ENCODE results near the gene ERH.

ERH gene

DNA sequence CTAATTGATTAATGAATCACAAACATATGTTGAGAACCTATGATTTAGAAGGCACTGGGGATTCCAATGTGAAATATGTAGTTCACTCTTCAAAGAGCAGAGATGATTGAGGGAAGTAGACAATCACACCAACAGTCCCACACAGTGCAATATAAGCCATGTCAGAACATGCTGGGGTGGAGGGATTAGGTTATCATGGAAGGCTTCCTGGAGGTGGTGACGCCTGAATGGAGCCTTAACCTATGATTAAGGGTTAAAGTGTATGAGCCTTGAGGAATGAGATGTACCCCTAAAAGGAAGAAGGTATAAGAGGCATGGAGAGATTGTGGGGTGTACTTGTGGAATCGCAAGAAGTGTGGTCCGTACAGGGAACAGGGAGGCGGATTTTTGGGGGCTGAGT, 31.3 kb downstream of the ERH start:
- TF ChIP-seq, protein P1, sequence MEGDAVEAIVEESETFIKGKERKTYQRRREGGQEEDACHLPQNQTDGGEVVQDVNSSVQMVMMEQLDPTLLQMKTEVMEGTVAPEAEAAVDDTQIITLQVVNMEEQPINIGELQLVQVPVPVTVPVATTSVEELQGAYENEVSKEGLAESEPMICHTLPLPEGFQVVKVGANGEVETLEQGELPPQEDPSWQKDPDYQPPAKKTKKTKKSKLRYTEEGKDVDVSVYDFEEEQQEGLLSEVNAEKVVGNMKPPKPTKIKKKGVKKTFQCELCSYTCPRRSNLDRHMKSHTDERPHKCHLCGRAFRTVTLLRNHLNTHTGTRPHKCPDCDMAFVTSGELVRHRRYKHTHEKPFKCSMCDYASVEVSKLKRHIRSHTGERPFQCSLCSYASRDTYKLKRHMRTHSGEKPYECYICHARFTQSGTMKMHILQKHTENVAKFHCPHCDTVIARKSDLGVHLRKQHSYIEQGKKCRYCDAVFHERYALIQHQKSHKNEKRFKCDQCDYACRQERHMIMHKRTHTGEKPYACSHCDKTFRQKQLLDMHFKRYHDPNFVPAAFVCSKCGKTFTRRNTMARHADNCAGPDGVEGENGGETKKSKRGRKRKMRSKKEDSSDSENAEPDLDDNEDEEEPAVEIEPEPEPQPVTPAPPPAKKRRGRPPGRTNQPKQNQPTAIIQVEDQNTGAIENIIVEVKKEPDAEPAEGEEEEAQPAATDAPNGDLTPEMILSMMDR (IDR thresholded peaks at IDR 0.05; ENCODE audit: low read depth, low read length): no peak
- DNase-seq (ENCODE audit: low read depth in 2 of 2): no peak
- H3K4me3 ChIP-seq (replicated peaks in 1 of 2; ENCODE audit: low read depth in 2 of 2, low read length in 2 of 2): no peak overlapping the region

DNA sequence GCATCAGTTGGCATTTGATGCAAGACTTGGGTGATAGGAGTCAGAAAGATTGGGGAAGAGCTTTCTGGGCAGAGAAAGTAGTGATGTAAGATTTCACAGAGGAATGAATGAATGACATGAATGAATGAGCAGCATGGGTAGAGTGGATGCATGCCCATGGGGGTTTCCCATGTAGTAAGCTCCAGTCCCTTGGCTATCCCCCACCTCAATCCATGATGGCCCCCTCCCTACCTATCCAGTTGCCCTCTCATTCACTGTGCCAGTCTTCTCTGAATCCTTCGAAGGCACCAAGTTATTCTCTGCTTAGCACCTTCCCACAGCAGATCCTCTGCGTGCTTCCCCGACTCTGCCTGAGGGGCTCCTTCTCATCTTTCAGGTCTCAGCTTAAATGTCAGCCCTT, 32.0 kb downstream of the ERH start:
- DNase-seq (ENCODE audit: low read depth in 2 of 2): no peak
- H3K4me3 ChIP-seq (replicated peaks in 1 of 2; ENCODE audit: low read depth in 2 of 2, low read length in 2 of 2): no peak overlapping the region
- TF ChIP-seq, protein P1 (IDR thresholded peaks at IDR 0.05; ENCODE audit: low read depth, low read length): no peak

DNA sequence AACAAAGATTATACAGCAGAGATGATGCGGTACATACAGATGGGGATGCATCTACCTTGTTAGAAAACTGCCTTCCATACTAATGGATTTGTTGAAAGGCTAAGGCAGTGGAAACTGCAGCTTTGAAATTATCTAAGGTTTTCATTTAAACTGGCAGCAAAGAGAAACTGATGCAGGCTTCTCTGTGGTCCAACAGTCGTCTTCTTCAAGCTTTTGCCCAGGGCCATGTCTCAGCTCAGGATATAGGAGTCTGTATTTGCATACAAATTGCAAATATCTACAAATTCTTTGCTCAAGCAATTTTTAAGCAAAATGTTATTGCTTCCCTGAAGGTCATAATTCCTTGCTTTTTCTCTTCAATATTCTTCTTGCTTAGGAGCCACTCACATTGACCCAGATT, 33.7 kb downstream of the ERH start:
- DNase-seq (ENCODE audit: low read depth in 2 of 2): no peak
- TF ChIP-seq, protein P1 (IDR thresholded peaks at IDR 0.05; ENCODE audit: low read depth, low read length): no peak
- no peak overlapping the region for H3K4me3 ChIP-seq (replicated peaks in 1 of 2; ENCODE audit: low read depth in 2 of 2, low read length in 2 of 2)

DNA sequence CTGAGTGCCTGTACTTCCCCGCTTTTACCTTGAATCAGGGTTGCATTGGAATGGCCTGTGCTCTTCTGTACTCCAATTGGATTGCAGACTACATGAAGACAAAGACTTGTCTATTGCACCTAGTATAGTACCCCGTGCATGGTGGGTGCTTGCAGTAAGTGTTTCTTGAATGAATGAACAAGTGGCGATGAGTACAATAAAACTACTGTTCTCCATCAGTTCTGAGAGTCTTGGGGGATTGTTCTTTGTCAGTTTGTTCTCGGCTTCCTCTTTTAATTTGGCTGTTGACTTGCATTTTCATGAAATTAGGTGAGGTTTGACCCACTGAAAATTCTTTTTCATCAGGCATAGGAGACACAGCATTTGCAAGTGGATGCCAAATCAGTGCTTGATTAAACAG, 34.1 kb downstream of the ERH start:
- H3K4me3 ChIP-seq (replicated peaks in 1 of 2; ENCODE audit: low read depth in 2 of 2, low read length in 2 of 2): no peak overlapping the region
- DNase-seq (ENCODE audit: low read depth in 2 of 2): no peak
- TF ChIP-seq, protein P1 (IDR thresholded peaks at IDR 0.05; ENCODE audit: low read depth, low read length): no peak

DNA sequence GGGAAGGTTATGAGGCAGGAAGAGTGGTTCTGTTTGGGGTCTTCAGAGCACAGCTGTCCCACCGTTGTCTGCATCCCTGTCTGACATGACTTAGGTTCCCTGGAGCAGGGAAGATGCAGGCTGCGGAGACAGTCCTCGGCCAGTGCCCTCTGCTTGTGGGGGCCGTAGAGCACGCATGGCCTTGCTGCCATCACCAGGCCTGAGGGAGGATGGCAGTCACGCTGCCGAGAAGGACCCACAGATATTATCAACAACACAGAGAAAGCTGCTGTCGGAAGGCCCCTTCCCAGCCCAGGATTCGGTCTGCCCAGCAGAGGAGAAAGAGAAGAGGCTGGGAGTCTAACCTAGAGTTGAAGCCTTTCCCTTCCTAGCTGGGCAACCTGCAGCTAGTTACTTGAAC, 35.0 kb downstream of the ERH start:
- TF ChIP-seq, protein P1 (IDR thresholded peaks at IDR 0.05; ENCODE audit: low read depth, low read length): peak; percentile 67
- H3K4me3 ChIP-seq (replicated peaks in 1 of 2; ENCODE audit: low read depth in 2 of 2, low read length in 2 of 2): no peak overlapping the region
- peak; percentile 48 to 52 for DNase-seq (ENCODE audit: low read depth in 2 of 2)

DNA sequence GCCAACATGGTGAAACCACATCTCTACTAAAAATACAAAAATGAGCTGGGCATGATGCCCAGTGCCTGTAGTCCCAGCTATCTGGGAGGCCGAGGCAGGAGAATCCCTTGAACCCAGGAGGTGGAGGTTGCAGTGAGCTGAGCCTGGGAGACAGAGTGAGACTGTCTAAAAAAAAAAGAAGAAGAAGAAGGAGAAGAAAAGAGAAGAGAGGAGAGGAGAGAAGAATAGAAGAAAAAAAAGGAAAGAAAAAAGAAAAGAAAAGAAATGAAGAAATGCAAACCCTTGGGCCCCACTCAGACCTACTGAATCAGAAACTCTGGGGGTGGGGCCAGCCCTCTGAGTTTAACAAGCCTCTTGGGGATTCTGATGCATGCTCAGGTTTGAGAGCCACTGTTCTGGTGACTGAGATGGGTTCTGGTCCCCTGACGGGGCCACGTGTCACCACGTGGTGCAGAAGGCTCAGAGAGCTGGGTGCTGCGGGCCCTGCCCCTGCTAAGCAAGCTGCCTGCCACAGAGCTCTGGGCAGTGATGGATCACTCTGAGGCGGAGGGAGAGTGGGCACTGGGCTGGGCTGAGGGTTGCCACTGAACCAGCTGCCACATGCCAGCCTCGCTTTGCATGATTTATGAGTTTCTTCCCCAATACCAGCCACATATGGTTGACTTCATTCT, 37.5 kb downstream of the ERH start:
- TF ChIP-seq, protein P1 (IDR thresholded peaks at IDR 0.05; ENCODE audit: low read depth, low read length): no peak
- no peak for DNase-seq (ENCODE audit: low read depth in 2 of 2)

DNA sequence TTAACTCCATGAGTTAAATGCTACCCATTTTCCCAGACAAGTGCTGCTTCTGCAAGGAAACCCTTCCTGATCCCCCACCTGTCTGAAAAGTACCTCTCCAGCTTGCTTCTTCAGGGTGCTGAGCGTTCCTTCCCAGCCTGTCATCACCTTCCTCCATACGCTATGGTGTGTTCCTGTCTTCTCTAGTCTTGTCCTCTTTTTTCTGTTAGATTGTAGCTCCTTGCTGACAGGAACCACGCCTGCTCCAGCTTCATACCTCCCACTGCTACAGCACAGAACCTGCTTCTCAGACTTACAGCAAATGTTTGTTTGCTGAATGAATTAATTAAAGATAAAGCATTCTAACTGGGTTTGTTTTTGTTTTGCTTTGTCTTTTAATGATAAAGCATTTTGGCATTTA, 39.1 kb downstream of the ERH start:
- DNase-seq (ENCODE audit: low read depth in 2 of 2): no peak
- H3K4me3 ChIP-seq (replicated peaks in 1 of 2; ENCODE audit: low read depth in 2 of 2, low read length in 2 of 2): no peak overlapping the region
- TF ChIP-seq, protein P1 (IDR thresholded peaks at IDR 0.05; ENCODE audit: low read depth, low read length): no peak

More for the DNA sequence above, 37.5 kb downstream of the ERH start:
- no peak overlapping the region for H3K4me3 ChIP-seq (replicated peaks in 1 of 2; ENCODE audit: low read depth in 2 of 2, low read length in 2 of 2)

Data from cardiac fibroblast (primary cell).